OCI-M1 (cell line): Measurements from ENCODE around the gene ANKRD44.

Experiments
- DNase-seq: peaks from one replicate; lab custom pipeline; 2025; lab: John Stamatoyannopoulos, UW

The ANKRD44 gene

GRCh38 chr2:196985511-196986183 lies 324.9 kb downstream of the ANKRD44 start:
- no peak for DNase-seq

- DNase-seq = no peak
Observed at GRCh38 chr2:196984903-196985302, 325.7 kb downstream of the ANKRD44 start.

DNA sequence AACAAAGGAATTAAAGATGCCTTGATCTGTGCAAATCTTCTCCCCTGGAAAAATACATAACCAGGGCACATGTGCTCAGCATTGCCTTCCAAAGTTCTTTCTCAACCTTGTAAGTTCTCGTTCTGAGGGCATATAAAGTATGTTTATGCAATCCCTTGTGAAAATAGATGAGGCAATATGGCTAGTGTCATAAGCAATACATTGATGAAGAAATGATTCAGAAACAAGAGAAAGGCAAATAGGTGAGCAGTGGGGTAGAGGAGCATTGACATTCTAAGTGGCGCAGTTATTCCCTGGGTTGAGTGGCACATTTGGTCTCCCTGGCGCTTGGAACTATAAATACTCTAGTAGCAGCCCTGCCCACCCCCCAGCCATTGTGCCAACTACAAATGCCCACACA lies 326.6 kb downstream of the ANKRD44 start:
- peak; percentile 14 for DNase-seq

- DNase-seq = no peak
Observed at GRCh38 chr2:196980473-196980872, 330.1 kb downstream of the ANKRD44 start.

GRCh38 chr2:196980001-196980400 lies 330.6 kb downstream of the ANKRD44 start:
- no peak for DNase-seq

- peak; percentile 17 for DNase-seq
Observed at GRCh38 chr2:196977507-196977906, 333.1 kb downstream of the ANKRD44 start.

DNA sequence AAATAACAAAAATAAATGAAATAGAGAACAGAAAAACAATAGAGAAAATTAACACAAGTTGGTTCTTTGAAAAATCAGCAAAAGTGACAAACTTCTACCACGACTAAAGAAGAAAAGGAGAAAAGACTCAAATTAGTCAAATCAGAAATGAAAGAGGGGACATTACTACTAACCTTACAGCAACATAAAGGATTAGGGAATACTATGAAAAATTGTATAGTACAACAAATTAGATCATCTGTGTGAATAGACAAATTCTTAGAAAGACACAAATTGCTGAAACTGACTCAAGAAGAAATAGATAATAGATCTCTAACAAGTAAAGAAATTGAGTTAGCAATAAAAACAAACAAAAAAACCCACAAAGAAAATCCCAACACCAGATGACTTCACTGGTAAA lies 335.6 kb downstream of the ANKRD44 start:
- DNase-seq = no peak

GRCh38 chr2:196971574-196972279 lies 338.9 kb downstream of the ANKRD44 start:
- DNase-seq = no peak

- no peak for DNase-seq
Observed at GRCh38 chr2:196970099-196970498, 340.5 kb downstream of the ANKRD44 start.

DNA sequence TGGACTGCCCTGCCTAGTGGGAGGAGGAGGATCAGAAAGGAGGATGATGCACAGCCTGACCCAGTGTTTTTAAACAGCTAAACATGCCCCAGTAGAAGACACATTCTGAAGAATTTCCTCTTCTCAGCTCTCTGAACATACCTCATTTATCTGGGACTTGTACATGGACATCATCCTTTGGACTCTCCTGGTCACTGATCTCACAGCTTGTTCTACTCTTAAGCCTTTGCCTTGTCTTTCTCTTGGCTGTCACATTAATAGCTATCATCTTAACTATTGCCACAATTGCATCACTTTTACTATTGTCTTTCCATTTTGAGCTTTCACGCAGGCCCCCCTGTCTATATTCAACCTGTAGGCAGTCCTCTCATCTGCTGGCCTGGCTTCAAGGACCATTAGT lies 342.1 kb downstream of the ANKRD44 start:
- no peak for DNase-seq

DNA sequence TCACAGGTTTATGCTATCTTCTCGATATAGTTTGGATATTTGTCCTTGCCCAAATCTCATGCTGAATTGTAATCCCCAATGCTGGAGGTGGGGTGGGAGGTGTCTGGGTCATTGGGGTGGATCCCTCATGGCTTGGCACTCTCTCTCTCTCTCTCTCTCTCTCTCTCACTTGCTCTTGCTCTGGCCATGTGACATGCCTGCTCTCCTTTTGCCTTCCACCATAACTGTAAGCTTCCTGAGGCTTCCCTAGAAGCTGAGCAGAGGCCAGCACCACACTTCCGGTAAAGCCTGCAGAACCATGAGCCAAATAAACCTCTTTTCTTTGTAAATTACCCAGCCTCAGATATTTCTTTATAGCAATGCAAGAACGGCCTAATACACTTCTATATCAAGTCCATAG lies 342.8 kb downstream of the ANKRD44 start:
- DNase-seq = no peak

DNA sequence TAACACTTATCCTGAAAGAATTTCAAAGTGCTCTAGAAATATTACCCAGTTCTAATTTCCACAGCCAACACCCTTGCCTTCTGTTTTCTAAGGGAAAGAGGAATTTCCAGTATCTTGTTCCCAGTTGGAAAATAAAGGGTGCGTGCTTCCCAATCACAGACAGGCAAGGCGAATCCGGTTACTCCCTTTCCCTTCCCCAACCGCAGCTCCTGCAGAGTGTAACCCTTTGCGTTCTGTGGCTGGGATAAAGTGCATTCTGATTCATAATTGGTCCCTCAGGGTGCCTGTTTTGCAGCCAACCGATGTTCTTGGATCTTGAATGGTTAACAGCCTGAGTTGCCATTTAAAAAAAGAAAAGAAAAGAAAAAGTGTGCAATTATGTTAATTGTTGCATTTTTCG lies 343.5 kb downstream of the ANKRD44 start:
- no peak for DNase-seq

- peak; percentile 18 for DNase-seq
Observed at GRCh38 chr2:196966061-196966460, 344.5 kb downstream of the ANKRD44 start.

DNA sequence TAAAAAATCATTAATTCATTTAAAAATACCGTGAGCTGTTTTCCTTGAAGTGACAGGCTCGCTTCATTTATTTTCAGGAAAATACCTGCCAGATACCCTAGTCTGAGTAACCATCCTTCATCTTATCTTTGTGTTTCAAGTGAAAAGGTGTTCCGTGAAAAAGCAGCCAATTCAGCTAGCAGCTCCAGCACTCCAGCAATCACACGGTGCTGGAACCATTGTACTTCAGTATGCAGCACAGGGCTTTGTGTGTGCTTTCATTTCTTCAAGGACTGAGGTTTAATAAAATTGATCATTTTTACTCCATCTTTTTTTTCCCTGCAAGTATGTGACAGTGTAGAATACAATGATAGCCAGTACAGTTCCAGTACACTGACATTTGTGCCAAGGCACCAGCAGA lies 344.9 kb downstream of the ANKRD44 start:
- DNase-seq = no peak

DNA sequence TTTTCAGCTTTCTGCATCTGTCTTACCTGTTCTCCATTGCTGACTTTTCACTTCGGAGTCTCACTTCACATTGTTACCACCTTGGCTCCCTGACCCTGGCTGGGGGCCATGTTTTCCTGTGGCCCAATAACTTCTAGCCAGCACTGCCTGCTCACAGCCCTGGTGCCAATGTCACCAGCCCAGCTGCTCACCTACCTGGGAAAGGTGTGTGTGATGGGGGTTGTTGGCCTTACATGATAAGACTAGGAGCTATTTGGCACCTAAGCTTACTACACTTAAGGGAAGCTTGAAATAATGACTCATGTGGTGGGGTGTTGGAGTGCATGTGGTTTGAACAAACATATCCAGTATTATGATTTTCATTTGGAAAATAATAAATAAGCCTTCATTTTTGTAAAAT lies 346.6 kb downstream of the ANKRD44 start:
- no peak for DNase-seq

- DNase-seq = no peak
Observed at GRCh38 chr2:196963043-196963442, 347.5 kb downstream of the ANKRD44 start.

DNA sequence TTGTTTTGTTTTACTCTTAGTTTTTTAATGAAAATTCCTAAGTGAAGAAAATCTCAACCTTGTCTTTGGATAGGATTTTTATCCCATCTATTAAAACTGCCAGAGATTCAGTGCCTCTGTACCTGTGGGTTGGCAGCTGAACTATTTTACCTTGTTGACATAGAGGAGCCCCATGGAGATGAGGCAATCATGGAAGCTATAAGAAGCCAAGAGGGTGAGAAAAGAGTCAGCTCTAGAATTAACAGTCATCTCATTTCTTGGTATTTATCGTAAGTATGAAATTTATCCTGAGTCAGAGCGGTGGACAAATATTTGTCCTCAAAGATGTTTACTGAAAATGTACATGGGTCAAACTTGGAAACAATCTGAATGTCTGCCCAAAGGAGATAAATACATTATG lies 348.3 kb downstream of the ANKRD44 start:
- no peak for DNase-seq

DNA sequence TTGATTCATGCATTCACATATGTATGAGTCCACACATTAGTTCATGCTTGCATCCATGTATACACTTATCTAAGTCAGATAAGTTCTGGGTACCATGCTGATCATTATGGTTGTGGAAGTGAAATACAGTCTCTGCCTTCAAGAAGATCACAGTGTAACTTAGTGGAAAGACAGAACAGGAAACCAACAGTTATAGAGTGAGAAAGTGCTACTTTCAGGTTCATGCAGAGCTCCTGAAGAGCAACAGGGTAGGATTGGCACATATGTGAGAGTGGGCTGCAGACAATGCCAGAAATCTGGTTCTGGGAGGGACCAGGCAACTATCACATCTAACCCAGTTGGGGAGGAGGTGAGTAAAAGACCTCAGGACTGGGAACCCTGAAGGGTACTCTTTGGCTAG lies 348.7 kb downstream of the ANKRD44 start:
- no peak for DNase-seq

- no peak for DNase-seq
Observed at GRCh38 chr2:196959734-196960338, 350.7 kb downstream of the ANKRD44 start.

DNA sequence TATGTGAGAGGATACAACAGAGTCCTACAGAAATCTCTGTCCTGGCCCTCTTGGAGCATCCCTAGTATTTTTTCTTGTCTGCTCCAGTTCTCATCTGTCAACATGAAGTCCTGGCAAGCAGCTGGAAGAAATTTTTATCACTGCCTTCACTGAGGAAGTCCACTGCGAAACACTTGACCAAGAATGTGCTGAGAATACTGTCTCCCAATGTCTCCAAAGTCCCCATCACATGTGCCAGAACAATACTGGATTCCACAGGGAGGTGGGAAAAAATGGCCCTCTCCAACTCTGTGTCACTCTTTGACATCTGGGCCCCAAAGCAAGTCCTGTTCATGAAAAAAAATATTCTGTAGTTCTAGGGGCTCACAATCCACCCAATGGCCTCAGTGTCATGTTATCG lies 351.3 kb downstream of the ANKRD44 start:
- DNase-seq = no peak

DNA sequence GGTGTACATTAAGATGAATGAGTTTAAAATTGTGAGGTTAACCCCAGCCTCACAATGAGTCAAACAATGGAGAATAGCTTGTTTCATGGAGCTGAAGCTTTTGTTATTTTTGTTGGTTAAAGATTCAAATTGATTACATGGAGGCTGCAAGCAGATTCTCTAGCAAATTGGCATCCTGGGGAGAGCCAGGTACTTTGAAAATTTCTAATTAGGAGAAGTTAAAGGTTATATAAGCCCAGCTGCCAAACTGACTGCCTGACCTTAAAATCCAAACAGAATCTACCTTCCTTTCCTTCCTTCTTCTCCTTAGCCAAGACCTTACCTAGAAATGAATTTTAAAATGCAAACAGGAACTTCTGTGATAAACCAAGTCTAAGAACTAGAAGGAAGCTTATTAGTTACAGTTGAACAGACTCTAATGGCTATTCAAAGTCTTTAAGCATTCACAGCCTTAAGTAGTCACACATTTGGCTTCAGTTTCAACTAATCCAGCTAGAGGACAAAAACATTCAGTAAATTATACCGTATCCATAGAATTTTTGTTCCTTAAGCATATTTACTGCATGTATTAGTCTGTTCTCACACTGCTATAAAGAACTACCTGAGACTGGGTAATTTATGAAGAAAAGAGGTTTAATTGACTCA lies 352.6 kb downstream of the ANKRD44 start:
- DNase-seq = no peak

GRCh38 chr2:196957442-196957841 lies 353.1 kb downstream of the ANKRD44 start:
- DNase-seq = no peak

GRCh38 chr2:196956069-196956468 lies 354.5 kb downstream of the ANKRD44 start:
- DNase-seq = no peak
